ENCODE measurements around the gene MLLT3.

- TF ChIP-seq CTCF (IDR thresholded peaks at IDR 0.05; ENCODE audit: borderline replicate concordance, extremely low read depth, low read length, poor library complexity, severe bottlenecking) (no peak), EZH2 (IDR thresholded peaks at IDR 0.05; ENCODE audit: borderline replicate concordance, low read depth, low read length, severe bottlenecking) (no peak)
Measured at GRCh38 chr9:20353931-20354652, 268.2 kb downstream of the MLLT3 start.

All from DND-41 (cell line).